OCI-LY7 (cell line): ENCODE results near the gene XYLT1. TPM values are rescaled to one million over a fixed set of nuclear protein-coding genes. Genes with fewer than 3 reads are reported as not detected.

Source experiments
- BruUV-seq: library from RNA; stranded (reverse); fragments of 400-500 nt; replicated peaks from 2 replicates; lab custom pipeline; 2021; lab: Mats Ljungman, UMichigan
- CTCF ChIA-PET: fragments of 300-600 bp; sonication (Branson Sonifier 250); formaldehyde crosslinking; loops from one replicate; lab custom pipeline; 2022; ENCODE audit warnings: antibody characterized with exemption; ENCODE audit not compliant: unreplicated experiment; lab: Charles Lee
- POLR2A ChIA-PET: fragments of 300-600 bp; sonication (Branson Sonifier 250); formaldehyde crosslinking; loops from one replicate; lab custom pipeline; 2022; ENCODE audit warnings: antibody characterized with exemption; lab: Charles Lee
- DNase-seq: peaks from one replicate; pipeline ENCODE4 v3.0.0-alpha.2; 2015; ENCODE audit warnings: low spot score
- H2AFZ ChIP-seq: fragments of 200-600 bp; sonication (generic), shearing (Covaris generic); 2 replicates; pipeline ENCODE4 v1.6.1; 2014; ENCODE audit warnings: mild to moderate bottlenecking, antibody characterized with exemption, low read length, moderate library complexity
- H3K27ac ChIP-seq: fragments of 200-600 bp; sonication (generic); 2 replicates; pipeline ENCODE4 v1.5.1; 2014; ENCODE audit warnings: mixed run types, low read depth, mild to moderate bottlenecking, moderate library complexity, low read length, inconsistent platforms; ENCODE audit not compliant: poor library complexity, severe bottlenecking
- H3K36me3 ChIP-seq: fragments of 200-600 bp; sonication (generic); 2 replicates; pipeline ENCODE4 v1.6.1; 2014; ENCODE audit warnings: mild to moderate bottlenecking, antibody characterized with exemption, low read length, moderate library complexity, mixed read lengths; ENCODE audit not compliant: insufficient read depth
- H3K4me1 ChIP-seq: fragments of 200-600 bp; sonication (generic); 2 replicates; pipeline ENCODE4 v1.5.1; 2014; ENCODE audit warnings: mild to moderate bottlenecking, low read length; ENCODE audit not compliant: insufficient read depth, poor library complexity, severe bottlenecking
- H3K4me2 ChIP-seq: fragments of 200-600 bp; sonication (generic); 2 replicates; pipeline ENCODE4 v1.6.1; 2014; ENCODE audit warnings: mild to moderate bottlenecking, low read length
- H3K4me3 ChIP-seq: fragments of 200-600 bp; sonication (generic); 2 replicates; pipeline ENCODE4 v1.5.1; 2014; ENCODE audit warnings: mild to moderate bottlenecking, low read depth, low read length; ENCODE audit not compliant: poor library complexity, severe bottlenecking
- H3K79me2 ChIP-seq: fragments of 200-600 bp; sonication (generic); 2 replicates; pipeline ENCODE4 v1.6.1; 2016; ENCODE audit warnings: low read depth, mild to moderate bottlenecking, low read length, moderate library complexity, mixed read lengths; ENCODE audit not compliant: insufficient read depth
- H3K9me2 ChIP-seq: fragments of 200-600 bp; sonication (generic); 2 replicates; pipeline ENCODE4 v1.6.1; 2016; ENCODE audit warnings: mild to moderate bottlenecking, low read length, mixed read lengths; ENCODE audit not compliant: insufficient read depth
- H3K9me3 ChIP-seq: fragments of 200-600 bp; sonication (generic); 2 replicates; pipeline ENCODE4 v1.6.1; 2014; ENCODE audit warnings: mild to moderate bottlenecking, mixed run types, low read length, mixed read lengths
- H4K20me1 ChIP-seq: fragments of 200-600 bp; sonication (generic); 2 replicates; pipeline ENCODE4 v1.6.1; 2014; ENCODE audit warnings: mild to moderate bottlenecking, antibody characterized with exemption, low read length, moderate library complexity, mixed read lengths; ENCODE audit not compliant: insufficient read depth
- EZH2phosphoT487 ChIP-seq: fragments of 200-600 bp; sonication (generic); IDR thresholded peaks from 2 replicates; pipeline ENCODE4 v1.6.1; 2018; ENCODE audit warnings: low read depth, borderline replicate concordance, mild to moderate bottlenecking, mixed run types, antibody characterized with exemption, low read length, moderate library complexity, mixed read lengths
- intact Hi-C: fragments of 100-400 bp; cut with micrococcal nuclease; formaldehyde crosslinking; loops from one replicate; pipeline ENCODE4 v1.10.0; 2022; ENCODE audit not compliant: unreplicated experiment
- total RNA-seq, 2 experiments: library from RNA; depleted of rRNA in 1 of 2; stranded (reverse); fragments of >200 nt in 1 of 2; shearing (Covaris generic) in 1 of 2; gene quantifications; 2 replicates each; pipeline ENCODE4 v1.2.3, GENCODE V29; 2014 to 2022
- TF ChIP-seq, protein P1 (sequence below): fragments of 200-600 bp; sonication (generic); conservative IDR thresholded peaks from 2 replicates; pipeline ENCODE4 v1.5.1; 2014; ENCODE audit warnings: mild to moderate bottlenecking, antibody characterized with exemption, low read length, moderate library complexity, mixed read lengths

XYLT1 gene
- total RNA-seq, 2 experiments from 2014 or later, result 36.3 to 50.0 TPM

DNA sequence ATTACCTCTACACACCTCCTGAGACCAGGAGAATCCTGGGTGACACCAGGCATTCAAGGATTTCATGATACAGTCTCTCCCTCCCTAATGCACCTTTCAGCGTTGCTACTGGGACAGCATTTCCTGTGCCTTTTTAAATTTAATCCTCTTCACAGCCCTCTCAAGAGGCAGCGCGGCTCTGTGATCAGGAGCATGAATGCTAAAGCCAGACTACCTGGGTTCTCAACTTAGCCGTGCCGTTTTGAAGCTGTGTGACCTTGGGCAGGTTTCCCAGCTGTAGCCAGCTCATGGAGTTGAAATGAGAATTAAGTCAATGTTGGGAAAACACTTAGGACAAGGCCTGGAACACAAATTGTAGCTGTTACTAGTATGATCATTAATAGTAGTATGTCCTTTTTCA, 191.8 kb downstream of the XYLT1 start:
- Histone ChIP-seq H3K27ac (peak overlapping the region; percentile 43), H3K4me2 (peak overlapping the region; percentile 65), H3K9me2 (no peaks in the 10 kb centered on the region), H3K36me3 (no peaks in the 10 kb centered on the region), H3K79me2 (peaks cover 8% of the 10 kb centered on the region; the same call in 1 of the 2 replicates), H3K4me1 (peaks cover 73% of the 10 kb centered on the region), H3K9me3 (no peaks in the 10 kb centered on the region), H3K4me3 (peak overlapping the region; percentile 21), H2AFZ (no peak overlapping the region), H4K20me1 (peaks cover 14% of the 10 kb centered on the region)
- TF ChIP-seq EZH2phosphoT487, result no peak
- TF ChIP-seq, protein P1, sequence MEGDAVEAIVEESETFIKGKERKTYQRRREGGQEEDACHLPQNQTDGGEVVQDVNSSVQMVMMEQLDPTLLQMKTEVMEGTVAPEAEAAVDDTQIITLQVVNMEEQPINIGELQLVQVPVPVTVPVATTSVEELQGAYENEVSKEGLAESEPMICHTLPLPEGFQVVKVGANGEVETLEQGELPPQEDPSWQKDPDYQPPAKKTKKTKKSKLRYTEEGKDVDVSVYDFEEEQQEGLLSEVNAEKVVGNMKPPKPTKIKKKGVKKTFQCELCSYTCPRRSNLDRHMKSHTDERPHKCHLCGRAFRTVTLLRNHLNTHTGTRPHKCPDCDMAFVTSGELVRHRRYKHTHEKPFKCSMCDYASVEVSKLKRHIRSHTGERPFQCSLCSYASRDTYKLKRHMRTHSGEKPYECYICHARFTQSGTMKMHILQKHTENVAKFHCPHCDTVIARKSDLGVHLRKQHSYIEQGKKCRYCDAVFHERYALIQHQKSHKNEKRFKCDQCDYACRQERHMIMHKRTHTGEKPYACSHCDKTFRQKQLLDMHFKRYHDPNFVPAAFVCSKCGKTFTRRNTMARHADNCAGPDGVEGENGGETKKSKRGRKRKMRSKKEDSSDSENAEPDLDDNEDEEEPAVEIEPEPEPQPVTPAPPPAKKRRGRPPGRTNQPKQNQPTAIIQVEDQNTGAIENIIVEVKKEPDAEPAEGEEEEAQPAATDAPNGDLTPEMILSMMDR, result no peak
- POLR2A ChIA-PET, result interaction anchor here (0.6 to 2.2 kb wide), 11 partner anchors 11 to 123 kb away, joined by 3 to 10 read pairs (median 4); no protein-coding TSS in a partner anchor
- intact Hi-C loops, result loop anchor here (1.0 to 5.0 kb wide), 2 partner anchors 22 to 298 kb away; no protein-coding TSS in a partner anchor
- DNase-seq, result peak; percentile 55
- BruUV-seq, result no TSS peak
- CTCF ChIA-PET, result interaction anchor here (0.9 to 1.8 kb wide), 4 partner anchors 13 to 92 kb away, joined by 3 to 6 read pairs (median 5); no protein-coding TSS in a partner anchor

DNA sequence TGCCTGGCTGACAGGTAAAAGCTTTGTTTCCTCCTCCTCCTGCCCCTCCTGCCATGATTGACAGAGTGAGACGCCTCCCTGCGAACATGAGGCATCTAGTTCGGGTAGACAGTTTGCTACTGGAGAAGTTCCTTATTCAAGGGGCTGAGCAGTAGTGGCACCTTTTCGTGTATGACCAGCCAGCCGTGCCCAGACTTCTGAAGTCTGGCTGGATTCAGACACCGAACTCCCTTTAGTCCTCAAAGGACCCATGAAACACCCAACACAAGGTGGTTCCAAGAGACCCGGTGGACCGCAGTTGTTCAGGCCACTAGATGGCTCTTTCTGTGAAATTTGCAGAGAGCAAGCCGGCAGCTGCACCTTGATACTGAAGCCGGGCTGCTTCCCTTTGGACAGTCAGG, 192.8 kb downstream of the XYLT1 start:
- no peaks in the 10 kb centered on the region for H3K36me3 ChIP-seq
- no peaks in the 10 kb centered on the region for H3K9me3 ChIP-seq
- H2AFZ ChIP-seq, result no peak overlapping the region
- H3K4me2 ChIP-seq, result peak overlapping the region; percentile 65
- H3K4me3 ChIP-seq, result peak overlapping the region; percentile 21
- no TSS peak for BruUV-seq
- no peaks in the 10 kb centered on the region for H3K9me2 ChIP-seq
- intact Hi-C loops, result loop anchor here (1.0 to 5.0 kb wide), 2 partner anchors 23 to 299 kb away; no protein-coding TSS in a partner anchor
- peaks cover 14% of the 10 kb centered on the region for H4K20me1 ChIP-seq
- peak; percentile 74 for DNase-seq
- TF ChIP-seq, protein P1, result peak; percentile 82
- no peak for TF ChIP-seq EZH2phosphoT487
- POLR2A ChIA-PET, result interaction anchor here (0.6 to 2.2 kb wide), 7 partner anchors 10 to 191 kb away, joined by 3 to 10 read pairs (median 5); no protein-coding TSS in a partner anchor
- CTCF ChIA-PET, result interaction anchor here (0.5 to 1.8 kb wide), 3 partner anchors 75 to 138 kb away, joined by 3 to 6 read pairs (median 5); no protein-coding TSS in a partner anchor
- H3K79me2 ChIP-seq, result peaks cover 8% of the 10 kb centered on the region; the same call in 1 of the 2 replicates
- H3K4me1 ChIP-seq, result peaks cover 63% of the 10 kb centered on the region
- peak overlapping the region; percentile 6 for H3K27ac ChIP-seq

DNA sequence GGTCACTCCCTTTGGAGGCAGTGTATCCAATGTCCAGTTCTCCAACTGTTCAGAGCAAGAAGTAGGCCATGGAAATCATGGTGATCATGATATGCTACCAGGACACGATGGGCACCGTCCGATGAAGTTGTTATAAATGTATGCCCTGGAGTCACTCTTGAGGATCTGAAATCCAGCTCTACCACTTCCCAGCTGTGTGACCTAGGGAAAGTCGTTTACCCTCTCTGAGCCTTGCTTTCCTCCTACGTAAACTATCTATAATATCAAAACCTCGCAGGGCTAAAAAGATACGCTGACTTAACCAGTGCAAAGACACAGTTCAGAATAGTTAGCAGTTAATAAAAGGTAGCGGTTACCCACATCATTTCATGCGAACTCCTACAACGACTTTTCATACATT, 194.2 kb downstream of the XYLT1 start:
- BruUV-seq, result no TSS peak
- H3K27ac ChIP-seq, result no peak overlapping the region
- no peaks in the 10 kb centered on the region for H3K9me3 ChIP-seq
- H3K36me3 ChIP-seq, result no peaks in the 10 kb centered on the region
- H3K9me2 ChIP-seq, result no peaks in the 10 kb centered on the region
- intact Hi-C loops, result loop anchor here (5.0 kb wide), 1 partner anchor 301 kb away; no protein-coding TSS in a partner anchor
- H4K20me1 ChIP-seq, result peaks cover 8% of the 10 kb centered on the region
- POLR2A ChIA-PET, result no interaction called here
- H3K79me2 ChIP-seq, result peaks cover 4% of the 10 kb centered on the region; the same call in 1 of the 2 replicates
- TF ChIP-seq EZH2phosphoT487, result no peak
- TF ChIP-seq, protein P1, result no peak
- DNase-seq, result no peak
- no peak overlapping the region for H3K4me2 ChIP-seq
- no peak overlapping the region for H2AFZ ChIP-seq
- CTCF ChIA-PET, result interaction anchor here (1.2 kb wide), 1 partner anchor 25 kb away, joined by 4 read pairs; no protein-coding TSS in a partner anchor
- H3K4me3 ChIP-seq, result no peak overlapping the region
- H3K4me1 ChIP-seq, result peaks cover 50% of the 10 kb centered on the region
